Nephron (organoid): Measurements from ENCODE around the gene TMEM250.

ENCODE experiments used
- H3K27ac Mint-ChIP-seq, 3 experiments: 2 replicates each; pipeline ENCODE4 v1.8.0; 2020; ENCODE audit warnings: mixed read lengths in 3 of 3, mild to moderate bottlenecking in 2 of 3, moderate library complexity in 1 of 3
- H3K27me3 Mint-ChIP-seq: 2 replicates; pipeline ENCODE4 v1.8.0; 2021; ENCODE audit warnings: low read depth, mild to moderate bottlenecking, moderate library complexity, mixed read lengths
- H3K36me3 Mint-ChIP-seq: 2 replicates; pipeline ENCODE4 v1.8.0; 2020; ENCODE audit warnings: low read depth, mixed read lengths
- H3K4me1 Mint-ChIP-seq: 2 replicates; pipeline ENCODE4 v1.8.0; 2020; ENCODE audit warnings: mixed read lengths
- H3K4me3 Mint-ChIP-seq, 3 experiments: 2 replicates each; pipeline ENCODE4 v1.8.0; 2020; ENCODE audit warnings: mild to moderate bottlenecking in 3 of 3, mixed read lengths in 3 of 3, moderate library complexity in 2 of 3
- H3K9me3 Mint-ChIP-seq: 2 replicates; pipeline ENCODE4 v1.8.0; 2020; ENCODE audit warnings: mixed read lengths
- CTCF ChIP-seq, 3 experiments: fragments of 200-600 bp; sonication (generic); IDR thresholded peaks; one replicate each; pipeline ENCODE4 v1.5.0; 2021; ENCODE audit warnings: antibody characterized with exemption in 3 of 3; ENCODE audit not compliant: unreplicated experiment in 3 of 3

Gene TMEM250

GRCh38 chr9:136086951-136087740 is 31.5 kb downstream of the TMEM250 start:
- Mint-ChIP-seq H3K27ac (no peak overlapping the region), H3K36me3 (no peaks in the 10 kb centered on the region), H3K4me1 (peaks cover 19% of the 10 kb centered on the region), H3K27me3 (no peaks in the 10 kb centered on the region), H3K4me3 (no peak overlapping the region), H3K9me3 (no peaks in the 10 kb centered on the region)
- TF ChIP-seq CTCF (IDR thresholded peaks at IDR 0.05; ENCODE audit: unreplicated experiment in 3 of 3): no peak

GRCh38 chr9:136086213-136086881 is 32.3 kb downstream of the TMEM250 start:
- Mint-ChIP-seq H3K4me1 (peaks cover 14% of the 10 kb centered on the region), H3K27ac (no peak overlapping the region), H3K27me3 (no peaks in the 10 kb centered on the region), H3K4me3 (no peak overlapping the region), H3K36me3 (no peaks in the 10 kb centered on the region), H3K9me3 (no peaks in the 10 kb centered on the region)
- no peak for TF ChIP-seq CTCF (IDR thresholded peaks at IDR 0.05; ENCODE audit: unreplicated experiment in 3 of 3)

- TF ChIP-seq CTCF (IDR thresholded peaks at IDR 0.05; ENCODE audit: unreplicated experiment in 3 of 3): no peak
- H3K4me3 Mint-ChIP-seq: no peak overlapping the region
- no peaks in the 10 kb centered on the region for H3K27me3 Mint-ChIP-seq
- peaks cover 13% of the 10 kb centered on the region for H3K4me1 Mint-ChIP-seq
- no peaks in the 10 kb centered on the region for H3K9me3 Mint-ChIP-seq
- H3K36me3 Mint-ChIP-seq: no peaks in the 10 kb centered on the region
- no peak overlapping the region for H3K27ac Mint-ChIP-seq
Observed at GRCh38 chr9:136085815-136086212, 32.9 kb downstream of the TMEM250 start.

- no peak overlapping the region for H3K4me3 Mint-ChIP-seq
- no peaks in the 10 kb centered on the region for H3K36me3 Mint-ChIP-seq
- peaks cover 6% of the 10 kb centered on the region for H3K4me1 Mint-ChIP-seq
- no peak for TF ChIP-seq CTCF (IDR thresholded peaks at IDR 0.05; ENCODE audit: unreplicated experiment in 3 of 3)
- H3K27ac Mint-ChIP-seq: no peak overlapping the region
- no peaks in the 10 kb centered on the region for H3K9me3 Mint-ChIP-seq
- H3K27me3 Mint-ChIP-seq: no peaks in the 10 kb centered on the region
Observed at GRCh38 chr9:136084063-136084944, 34.4 kb downstream of the TMEM250 start.

- H3K4me1 Mint-ChIP-seq: peaks cover 10% of the 10 kb centered on the region
- no peaks in the 10 kb centered on the region for H3K9me3 Mint-ChIP-seq
- no peak for TF ChIP-seq CTCF (IDR thresholded peaks at IDR 0.05; ENCODE audit: unreplicated experiment in 3 of 3)
- H3K27ac Mint-ChIP-seq: no peak overlapping the region
- H3K36me3 Mint-ChIP-seq: no peaks in the 10 kb centered on the region
- no peaks in the 10 kb centered on the region for H3K27me3 Mint-ChIP-seq
- no peak overlapping the region for H3K4me3 Mint-ChIP-seq
Observed at GRCh38 chr9:136083558-136084062, 35.1 kb downstream of the TMEM250 start.
